ENCODE results near the gene DIO3. TPM values are rescaled to one million over a fixed set of nuclear protein-coding genes. Genes with fewer than 3 reads are reported as not detected.

The DIO3 gene
- total RNA-seq, 4 donors from 2014 or later, result 2.1 to 6.4 (median 5.6) TPM

DNA sequence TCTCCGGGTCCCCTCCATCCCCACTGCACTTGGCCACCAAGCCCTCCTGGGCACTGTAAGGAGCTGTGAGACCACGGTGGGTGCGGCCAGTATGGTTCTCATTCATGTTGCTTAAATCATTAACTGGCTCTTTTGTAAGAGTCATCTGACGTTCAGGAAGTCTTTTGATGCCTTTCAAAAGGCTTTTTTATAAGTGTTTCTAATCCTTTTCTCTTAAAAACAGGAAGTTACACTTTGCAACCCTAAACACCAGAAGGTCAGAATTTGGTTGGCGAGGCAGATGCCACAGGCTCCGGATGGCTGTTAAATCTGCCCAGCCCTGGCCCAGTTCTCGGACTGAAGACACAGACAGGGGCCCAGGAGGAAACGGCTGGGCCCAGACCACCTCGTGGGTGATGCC is 26.1 kb upstream of the DIO3 start:
- TF ChIP-seq, protein P1, sequence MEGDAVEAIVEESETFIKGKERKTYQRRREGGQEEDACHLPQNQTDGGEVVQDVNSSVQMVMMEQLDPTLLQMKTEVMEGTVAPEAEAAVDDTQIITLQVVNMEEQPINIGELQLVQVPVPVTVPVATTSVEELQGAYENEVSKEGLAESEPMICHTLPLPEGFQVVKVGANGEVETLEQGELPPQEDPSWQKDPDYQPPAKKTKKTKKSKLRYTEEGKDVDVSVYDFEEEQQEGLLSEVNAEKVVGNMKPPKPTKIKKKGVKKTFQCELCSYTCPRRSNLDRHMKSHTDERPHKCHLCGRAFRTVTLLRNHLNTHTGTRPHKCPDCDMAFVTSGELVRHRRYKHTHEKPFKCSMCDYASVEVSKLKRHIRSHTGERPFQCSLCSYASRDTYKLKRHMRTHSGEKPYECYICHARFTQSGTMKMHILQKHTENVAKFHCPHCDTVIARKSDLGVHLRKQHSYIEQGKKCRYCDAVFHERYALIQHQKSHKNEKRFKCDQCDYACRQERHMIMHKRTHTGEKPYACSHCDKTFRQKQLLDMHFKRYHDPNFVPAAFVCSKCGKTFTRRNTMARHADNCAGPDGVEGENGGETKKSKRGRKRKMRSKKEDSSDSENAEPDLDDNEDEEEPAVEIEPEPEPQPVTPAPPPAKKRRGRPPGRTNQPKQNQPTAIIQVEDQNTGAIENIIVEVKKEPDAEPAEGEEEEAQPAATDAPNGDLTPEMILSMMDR (IDR thresholded peaks at IDR 0.05; ENCODE audit: low read depth), result no peak

DNA sequence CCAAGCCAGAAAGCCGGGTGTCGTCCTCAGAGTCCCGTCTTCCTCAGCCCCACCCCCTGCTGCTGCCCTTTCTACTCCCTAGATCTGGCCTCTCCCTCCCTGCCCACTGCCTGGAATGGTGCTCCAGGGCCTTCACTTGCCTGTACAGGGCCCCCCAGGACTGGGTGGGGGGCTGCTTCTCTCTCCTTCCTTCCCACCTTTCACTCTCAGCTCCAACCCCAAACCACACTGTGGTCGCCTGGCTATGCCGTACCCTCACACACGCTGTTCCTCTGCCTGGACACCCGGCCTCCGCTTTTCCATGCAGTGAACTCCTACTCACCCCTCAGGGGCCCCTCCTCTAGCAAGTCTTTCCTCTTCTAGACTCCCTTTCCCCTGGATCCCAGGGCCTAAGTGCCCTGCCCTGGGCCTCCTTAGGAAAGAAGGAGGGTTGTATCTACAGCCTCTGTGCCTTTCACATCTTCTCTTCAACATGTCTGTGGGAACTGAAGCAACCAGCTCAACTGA is 25.5 kb upstream of the DIO3 start:
- TF ChIP-seq, protein P1 (IDR thresholded peaks at IDR 0.05; ENCODE audit: low read depth), result no peak

DNA sequence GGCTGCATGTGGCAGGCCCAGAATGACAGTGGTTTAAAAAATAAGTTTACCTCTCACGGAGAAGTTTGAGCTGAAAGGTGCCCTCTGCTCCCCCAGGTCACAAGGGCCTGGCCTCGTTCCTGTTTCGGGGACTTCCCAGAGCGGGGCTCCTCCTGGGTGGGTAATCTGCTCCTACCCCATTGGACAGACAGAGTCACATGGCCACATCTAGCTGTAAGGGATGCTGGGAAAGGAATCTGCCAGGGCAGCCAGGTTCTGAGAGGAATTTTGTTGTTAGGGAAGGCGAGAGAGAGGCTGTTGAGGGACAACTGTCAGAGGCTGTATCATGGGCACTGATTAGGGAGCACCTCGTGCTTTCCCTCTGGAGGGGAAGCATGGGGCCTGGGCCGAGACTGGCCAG is 24.0 kb upstream of the DIO3 start:
- TF ChIP-seq, protein P1 (IDR thresholded peaks at IDR 0.05; ENCODE audit: low read depth), result no peak

DNA sequence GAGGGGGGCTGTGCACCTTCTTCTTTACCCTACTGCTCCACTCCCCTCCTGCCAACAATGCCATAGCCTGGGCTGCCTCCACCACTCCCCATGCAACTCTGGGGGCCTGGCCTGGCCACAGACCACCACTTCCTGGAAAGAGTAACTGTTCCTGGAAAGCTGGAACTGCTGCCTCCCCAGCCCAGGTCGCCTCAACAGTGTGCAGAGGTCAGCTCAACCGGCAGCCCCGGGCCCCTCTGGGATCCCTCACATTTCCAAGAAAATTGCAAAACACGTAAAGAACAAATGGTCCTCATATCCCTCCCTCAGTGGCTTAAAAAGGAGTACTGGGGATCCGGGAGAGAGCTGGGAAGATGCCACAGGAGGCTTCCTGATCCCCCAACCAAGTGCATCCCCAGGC is 22.4 kb upstream of the DIO3 start:
- TF ChIP-seq, protein P1 (IDR thresholded peaks at IDR 0.05; ENCODE audit: low read depth), result no peak

DNA sequence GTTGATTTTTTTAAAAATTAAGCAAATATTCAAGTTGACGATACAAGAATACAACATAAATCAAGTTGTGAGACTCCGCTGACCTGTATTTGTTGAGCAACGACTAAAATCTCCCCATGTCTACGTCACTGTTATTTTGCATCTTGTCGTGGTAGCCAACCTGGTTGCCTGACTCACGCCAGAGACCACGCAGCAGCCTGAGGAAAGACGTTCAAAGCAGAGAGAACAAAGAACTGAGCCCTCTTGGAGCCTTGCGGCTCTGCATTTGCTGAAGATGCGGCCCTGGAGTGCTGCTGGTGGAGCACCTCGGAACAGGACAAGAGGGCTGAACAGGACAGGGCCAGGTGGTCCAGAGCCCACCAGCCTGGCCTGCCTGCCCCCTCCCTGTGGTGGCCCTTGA is 21.4 kb upstream of the DIO3 start:
- TF ChIP-seq, protein P1 (IDR thresholded peaks at IDR 0.05; ENCODE audit: low read depth), result no peak

DNA sequence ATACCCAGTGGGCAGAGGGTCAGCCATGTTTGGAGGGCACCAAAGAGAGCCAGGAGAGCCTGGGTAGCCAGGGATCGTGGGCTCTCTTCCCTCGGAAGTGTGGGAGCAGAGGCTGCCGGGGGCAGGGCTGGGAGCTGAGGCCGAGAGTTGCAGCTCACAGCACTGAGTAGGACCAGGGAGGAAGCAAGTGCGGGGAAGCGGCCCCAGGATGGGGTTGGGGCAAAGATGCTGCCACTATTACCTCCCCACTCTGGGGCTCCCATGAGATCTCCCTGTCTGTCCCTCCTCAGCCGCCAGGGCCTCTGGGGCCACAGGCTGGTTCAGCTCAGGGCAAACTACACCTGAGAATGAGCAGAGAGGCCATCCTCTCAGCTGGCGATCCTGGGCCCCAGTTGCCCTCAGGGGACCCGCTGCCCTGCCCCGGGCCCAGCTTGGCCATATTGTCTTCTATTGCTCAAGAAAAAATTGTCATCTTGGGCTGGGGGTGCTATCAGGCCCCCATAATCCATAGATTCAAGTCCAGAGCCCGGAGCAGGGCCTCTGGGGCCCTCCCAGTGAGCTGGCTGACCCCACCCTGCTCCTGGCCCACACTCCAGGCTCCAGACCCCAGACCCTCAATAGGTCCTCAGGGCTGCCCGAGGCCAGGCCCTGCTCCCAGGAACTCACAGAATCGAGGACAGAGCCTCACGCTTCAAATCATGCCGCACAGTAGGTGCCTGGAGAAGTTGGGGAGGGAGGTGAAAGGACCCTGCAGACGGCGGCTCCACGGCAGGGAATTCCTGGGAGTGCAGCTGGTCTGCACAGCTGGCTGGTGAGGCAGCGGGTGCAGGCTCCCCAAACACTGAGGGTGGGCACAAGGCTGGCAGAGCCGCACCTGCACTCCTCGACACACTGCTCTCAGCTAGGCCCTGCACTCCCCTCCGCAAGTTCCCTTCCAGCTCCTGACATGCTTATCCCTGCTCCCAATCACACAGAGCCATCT is 20.5 kb upstream of the DIO3 start:
- TF ChIP-seq, protein P1 (IDR thresholded peaks at IDR 0.05; ENCODE audit: low read depth), result no peak

DNA sequence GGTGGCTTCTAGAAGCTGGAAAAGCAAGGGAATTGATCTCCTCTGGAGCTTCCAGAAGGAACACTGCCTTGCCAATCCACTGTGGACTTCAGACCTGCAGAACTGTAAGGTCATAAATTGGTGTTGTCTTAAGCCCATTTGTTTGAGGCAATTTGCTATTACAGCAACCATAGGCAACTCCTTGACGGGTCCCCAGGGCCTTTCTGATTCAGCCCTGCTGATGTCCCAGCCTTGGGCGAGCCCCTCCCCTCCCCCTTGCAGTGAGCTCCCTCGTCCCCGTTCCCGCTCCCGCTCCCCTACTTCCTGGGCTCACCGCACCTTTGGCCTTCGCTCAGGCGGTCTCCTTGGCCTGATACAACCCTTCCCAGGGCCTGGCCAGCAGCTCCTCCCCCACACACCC is 18.9 kb upstream of the DIO3 start:
- TF ChIP-seq, protein P1 (IDR thresholded peaks at IDR 0.05; ENCODE audit: low read depth), result no peak
